Measurements from ENCODE around the gene ZNF24. TPM values are rescaled to one million over a fixed set of nuclear protein-coding genes. Genes with fewer than 3 reads are reported as not detected.

The ZNF24 gene
- total and polyA plus RNA-seq, 2 of the 4 experiments (the other 2 are of a cell fraction): 7.6 to 20.8 TPM

- peaks cover 14% of the 10 kb centered on the region for H3K36me3 ChIP-seq (ENCODE audit: control insufficient read depth, insufficient read depth, low read length)
These were observed 32.7 kb downstream of the ZNF24 start for GRCh38 chr18:35311496-35311895.

More at GRCh38 chr18:35311496-35311895, 32.7 kb downstream of the ZNF24 start:
- H3K9me3 ChIP-seq (ENCODE audit: control insufficient read depth, insufficient read depth, low read length): peaks cover 41% of the 10 kb centered on the region
- H3K79me1 ChIP-seq (ENCODE audit: low read depth in 1 of 2, low read length in 2 of 2): peaks cover 0 to 4% of the 10 kb centered on the region in 2 experiments; a peak in 1 of 4 replicates
- H2AK5ac ChIP-seq (ENCODE audit: low read depth, low read length): no peak overlapping the region
- H3K4ac ChIP-seq (ENCODE audit: low read depth, low read length): no peak overlapping the region
- H3K56ac ChIP-seq (ENCODE audit: extremely low read depth, insufficient read depth, low read length): no peak overlapping the region
- H2BK20ac ChIP-seq (ENCODE audit: low read depth, low read length): no peak overlapping the region
- dilution Hi-C loops (cut with HindIII; ENCODE audit: low sequenced_read_pairs, unreplicated experiment) (no loop called here), intact Hi-C loops (cut with micrococcal nuclease) (no loop called here), in situ Hi-C loops (cut with MboI; ENCODE audit: low sequenced_read_pairs) (no loop called here)
- H3K27me3 ChIP-seq (ENCODE audit: control insufficient read depth, insufficient read depth, low read length): no peaks in the 10 kb centered on the region
- no peak overlapping the region for H3K14ac ChIP-seq (replicated peaks; ENCODE audit: low read depth, low read length)
- H2AFZ ChIP-seq (replicated peaks; ENCODE audit: low read length, poor library complexity): no peak overlapping the region
- no peak overlapping the region for H3K9ac ChIP-seq (ENCODE audit: low read depth, low read length)
- no peaks in the 10 kb centered on the region for H4K20me1 ChIP-seq (ENCODE audit: insufficient read depth, low read length)
- POLR2A ChIA-PET (ENCODE audit: unreplicated experiment): no interaction called here
- H2BK5ac ChIP-seq (ENCODE audit: low read depth, low read length, poor library complexity, severe bottlenecking): peak overlapping the region; percentile 60
- CTCF ChIA-PET: no interaction called here
- H4K91ac ChIP-seq (ENCODE audit: insufficient read depth, low read depth, low read length): no peak overlapping the region
- no peak overlapping the region for H4K8ac ChIP-seq (ENCODE audit: low read depth in 2 of 2, low read length in 2 of 2)
- no peak overlapping the region for H3K18ac ChIP-seq (ENCODE audit: low read depth, low read length)
- no peaks in the 10 kb centered on the region for H3K4me1 ChIP-seq (ENCODE audit: control insufficient read depth, insufficient read depth, low read length)
- no peak overlapping the region for H3K4me3 ChIP-seq (ENCODE audit: insufficient read depth, low read depth, low read length)
- no TSS peak for BruUV-seq (replicated peaks)
- H4K5ac ChIP-seq (ENCODE audit: low read depth, low read length): no peak overlapping the region
- H3K23ac ChIP-seq (ENCODE audit: low read depth, low read length): no peak overlapping the region
- no peak overlapping the region for H2BK15ac ChIP-seq (ENCODE audit: low read depth, low read length)
- no peak overlapping the region for H3K27ac ChIP-seq (ENCODE audit: insufficient read depth, low read length)
- TF ChIP-seq RCOR1 (IDR thresholded peaks at IDR 0.05; ENCODE audit: insufficient replicate concordance, low read length) (no peak), USF2 (IDR thresholded peaks at IDR 0.05; ENCODE audit: low read depth, low read length) (no peak), BHLHE40 (IDR thresholded peaks at IDR 0.05; ENCODE audit: low read depth, low read length) (no peak), RAD21 (IDR thresholded peaks at IDR 0.05; ENCODE audit: low read length) (no peak), NFE2L2 (IDR thresholded peaks at IDR 0.05; ENCODE audit: low read depth, low read length) (no peak), CHD1 (IDR thresholded peaks at IDR 0.05; ENCODE audit: low read depth, low read length) (no peak), POLR2A (IDR thresholded peaks at IDR 0.05; ENCODE audit: low read depth, low read length) (no peak), SMC3 (IDR thresholded peaks at IDR 0.05; ENCODE audit: low read depth, low read length) (no peak), FOS (IDR thresholded peaks at IDR 0.05; ENCODE audit: low read depth, low read length) (no peak), MAFK (IDR thresholded peaks at IDR 0.05; ENCODE audit: low read depth, low read length) (no peak), RFX5 (IDR thresholded peaks at IDR 0.05; ENCODE audit: low read depth, low read length) (no peak)
- H3K4me2 ChIP-seq (ENCODE audit: low read depth, low read length): 0 out of 2 replicates have a peak overlapping the region, but pooled peaks have one; percentile 1
- no peaks in the 10 kb centered on the region for H3K9me1 ChIP-seq (ENCODE audit: insufficient read depth, low read length)
- peak; percentile 40 for ATAC-seq (ENCODE audit: low read depth)
- no peak overlapping the region for H2AK9ac ChIP-seq (replicated peaks; ENCODE audit: low read depth, low read length, poor library complexity)
- H2BK120ac ChIP-seq (ENCODE audit: low read depth, low read length): no peak overlapping the region
- DNase-seq: peak; percentile 65
- WGBS, 2 experiments (ENCODE audit: extremely low coverage in 2 of 2, insufficient read length in 1 of 2): 14% methylated on average over 1 of the region's 2 CpGs; no CpG with 5 or more reads in 1 of the 2 experiments
